Ecto neural progenitor cell (in vitro differentiated cells): ENCODE results near the gene SGCD.
"Not testable (repeated sequence)": the region's sequence is repeated elsewhere in the genome, so short reads cannot be mapped to it uniquely, and the experiment has no call there.

Experiments
- DNase-seq: peaks from one replicate; pipeline ENCODE4 v3.0.0-alpha.2; 2018; ENCODE audit warnings: low spot score

Gene SGCD

DNA sequence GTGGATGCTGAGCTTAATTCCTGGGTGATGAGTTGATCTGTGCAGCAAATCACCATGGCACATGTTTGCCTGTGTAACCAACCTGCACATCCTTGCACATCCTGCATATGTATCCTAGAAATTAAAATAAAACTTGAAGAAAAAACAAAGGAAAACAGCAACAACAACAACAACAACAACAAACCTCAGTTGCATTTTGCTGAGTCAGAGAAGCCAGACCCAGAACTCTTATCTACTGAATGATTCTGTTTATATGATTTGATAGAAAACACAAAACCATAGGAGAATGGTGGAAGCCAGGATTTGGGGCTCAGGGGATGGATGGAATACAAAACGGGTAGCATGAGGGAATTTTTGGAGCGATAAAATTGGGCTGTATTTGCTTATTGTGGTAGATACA lies 307.3 kb downstream of the SGCD start:
- no peak for DNase-seq

DNA sequence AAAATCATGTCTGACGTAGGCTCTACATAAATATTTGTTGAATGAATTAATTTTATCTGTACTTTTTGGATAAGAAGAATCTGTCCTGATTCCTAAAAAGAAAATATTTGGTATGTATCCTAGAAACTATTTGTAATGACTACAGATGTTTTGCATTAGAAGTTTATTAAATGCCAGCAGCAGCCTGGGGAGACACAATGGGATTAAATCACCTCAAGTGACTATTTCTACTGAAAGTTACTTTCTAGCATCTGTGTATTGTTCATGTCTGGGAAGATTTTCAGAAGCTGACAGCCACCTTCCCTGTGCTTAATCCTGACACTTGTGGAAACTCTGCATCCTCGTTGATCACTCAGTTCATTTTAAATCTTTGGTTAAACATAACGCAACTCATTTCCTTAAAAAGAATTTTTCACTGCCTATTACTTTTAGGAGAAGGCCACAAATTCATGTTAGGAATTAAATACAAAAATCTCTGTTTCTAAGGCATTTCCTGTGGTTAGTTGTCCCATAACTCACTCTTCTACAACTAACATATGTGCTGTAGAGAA lies 313.8 kb downstream of the SGCD start:
- DNase-seq = no peak

DNA sequence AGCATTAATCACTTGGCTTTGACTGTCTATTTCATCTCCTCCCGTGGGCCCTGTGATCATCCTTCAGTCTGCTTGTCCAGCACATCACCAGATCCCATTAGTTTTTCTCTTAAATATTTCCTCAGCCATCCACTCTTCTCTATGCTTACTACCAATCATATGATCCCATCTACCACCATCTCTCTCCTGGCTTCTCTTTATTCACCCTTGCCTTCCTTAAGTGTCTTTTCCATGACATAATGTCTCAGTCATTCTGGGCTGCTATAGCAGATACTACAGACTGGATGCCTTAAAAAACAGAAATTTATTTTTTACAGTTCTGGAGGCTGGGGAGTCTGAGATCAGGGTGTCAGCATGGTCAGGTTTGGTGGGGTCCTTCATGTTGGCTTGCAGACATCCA lies 314.7 kb downstream of the SGCD start:
- no peak for DNase-seq

DNA sequence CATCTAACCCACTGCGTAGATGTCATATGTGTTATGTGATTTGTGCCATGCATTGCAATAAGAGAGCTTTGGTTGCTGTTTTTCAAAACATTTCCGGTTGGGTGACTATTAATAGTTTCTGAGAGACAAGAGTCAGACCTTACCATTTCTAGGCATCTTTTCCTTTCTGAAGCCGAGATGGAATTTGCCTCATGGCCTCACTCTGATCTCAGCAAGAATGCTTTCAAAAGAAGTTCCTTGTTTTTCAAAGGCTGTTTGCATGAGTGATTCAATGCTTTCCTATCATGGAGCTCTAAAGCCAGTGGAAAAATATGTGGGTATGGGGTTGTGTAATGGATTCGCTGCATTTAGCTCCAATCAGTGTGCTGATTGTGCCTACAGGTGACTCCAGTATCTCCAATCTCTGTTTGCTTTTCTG lies 320.1 kb downstream of the SGCD start:
- no peak for DNase-seq

DNA sequence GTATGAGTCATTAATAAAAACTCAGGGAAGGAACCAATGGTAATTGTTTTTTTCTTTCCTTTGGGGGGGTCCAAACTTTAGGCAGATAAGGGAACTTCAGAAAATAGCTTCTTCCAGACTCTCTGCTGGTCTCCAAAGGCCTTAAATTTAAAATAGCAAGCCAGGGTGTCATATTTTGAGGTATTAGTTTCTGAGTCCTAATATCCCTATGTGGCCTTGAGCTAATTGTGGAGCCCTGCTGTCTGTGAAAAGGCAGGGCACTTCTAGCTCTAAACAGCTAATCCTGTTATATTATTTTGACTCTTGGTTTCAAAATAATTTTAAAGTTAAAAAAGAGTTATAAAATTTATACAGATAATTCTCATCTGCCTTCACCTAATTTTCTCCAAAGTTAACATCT lies 327.5 kb downstream of the SGCD start:
- DNase-seq = no peak

DNA sequence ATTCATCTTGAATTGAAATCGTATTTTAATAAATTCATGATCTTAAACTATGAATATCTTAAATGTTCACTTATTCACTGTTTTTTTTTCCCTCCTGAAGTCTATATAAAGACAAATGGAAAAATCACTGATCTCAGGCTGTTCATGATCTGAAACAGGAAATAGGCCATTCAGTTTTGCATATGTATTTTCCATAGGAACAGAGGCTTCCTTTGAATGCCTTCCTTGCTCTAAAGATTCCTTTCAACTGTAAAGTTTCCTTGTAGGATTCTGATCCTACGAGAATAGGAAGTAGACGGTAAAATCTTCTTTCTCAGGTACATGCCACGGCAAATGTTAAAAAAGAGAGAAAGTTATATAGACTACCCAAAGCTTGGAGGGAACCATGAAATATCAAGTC lies 328.8 kb downstream of the SGCD start:
- DNase-seq = no peak

DNA sequence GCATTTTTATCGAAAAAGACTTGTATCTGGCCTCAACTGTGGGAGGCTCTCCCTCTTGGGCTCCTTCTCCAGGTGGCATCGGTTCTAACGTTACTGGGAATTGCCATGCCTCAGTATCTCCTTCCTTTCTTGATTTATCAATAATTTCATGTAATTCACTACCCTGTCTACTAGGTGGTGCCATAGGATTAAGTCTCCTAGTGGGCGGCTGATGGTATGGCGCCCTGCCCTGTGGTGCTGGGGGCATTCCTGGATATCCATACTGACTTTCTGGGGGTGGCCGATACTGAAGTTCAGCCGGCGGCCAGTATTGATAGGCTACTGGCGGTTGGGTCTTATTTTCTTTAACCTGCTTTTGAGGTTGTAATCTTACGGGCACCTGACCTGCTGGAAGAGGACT lies 337.9 kb downstream of the SGCD start:
- not testable (repeated sequence) for DNase-seq

DNA sequence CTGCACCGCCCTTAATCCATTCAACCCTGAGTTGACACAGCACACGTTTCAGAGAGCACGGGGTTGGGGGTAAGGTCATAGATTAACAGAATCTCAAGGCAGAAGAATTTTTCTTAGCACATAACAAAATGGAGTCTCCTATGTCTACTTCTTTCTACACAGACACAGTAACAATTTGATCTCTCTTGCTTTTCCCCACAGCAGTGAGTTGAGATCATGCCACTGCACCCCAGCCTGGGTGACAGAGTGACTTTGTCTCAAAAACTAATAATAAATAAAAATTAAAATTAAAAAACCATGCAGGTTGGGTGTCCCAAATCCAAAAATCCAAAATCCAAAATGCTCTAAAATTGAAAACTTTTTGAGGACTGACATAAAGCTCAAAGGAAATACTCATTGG lies 339.7 kb downstream of the SGCD start:
- DNase-seq = not testable (repeated sequence)

DNA sequence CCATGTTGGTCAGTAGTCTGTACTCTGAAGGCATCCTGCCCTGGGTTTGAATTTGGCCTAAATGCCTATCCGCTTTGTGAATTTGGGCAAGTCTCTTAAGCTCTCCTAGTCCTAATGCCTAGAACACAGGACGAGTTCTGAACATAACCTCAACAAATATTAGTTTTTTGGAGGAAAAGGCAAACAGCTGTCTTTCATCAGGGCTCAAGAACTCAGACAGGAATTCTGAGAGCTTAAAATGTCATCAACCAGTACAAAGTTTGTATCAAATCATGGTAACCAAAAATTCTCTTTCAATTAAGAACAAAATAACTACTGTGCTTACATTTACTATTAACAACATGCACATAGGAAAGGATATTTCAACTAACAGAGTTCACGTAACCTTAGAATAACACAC lies 340.7 kb downstream of the SGCD start:
- DNase-seq = no peak

DNA sequence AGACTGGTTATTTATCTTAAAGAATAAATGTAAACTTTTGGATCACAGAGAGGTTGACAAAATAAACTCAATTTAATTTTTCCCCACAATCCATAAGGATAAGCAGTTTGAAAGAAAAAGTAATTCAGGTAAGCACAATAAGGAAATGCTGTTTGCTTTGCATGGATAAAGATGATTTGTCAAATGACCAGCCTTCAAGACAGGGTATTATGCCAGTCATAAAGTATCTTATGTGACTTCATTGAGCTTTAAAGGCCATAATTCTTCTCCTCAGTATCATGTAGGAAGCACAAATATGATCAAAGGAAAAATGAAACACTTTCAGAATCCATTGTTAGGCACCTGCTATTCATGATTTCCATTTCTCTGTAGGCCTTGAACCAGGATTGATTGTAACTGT lies 342.5 kb downstream of the SGCD start:
- DNase-seq = no peak

DNA sequence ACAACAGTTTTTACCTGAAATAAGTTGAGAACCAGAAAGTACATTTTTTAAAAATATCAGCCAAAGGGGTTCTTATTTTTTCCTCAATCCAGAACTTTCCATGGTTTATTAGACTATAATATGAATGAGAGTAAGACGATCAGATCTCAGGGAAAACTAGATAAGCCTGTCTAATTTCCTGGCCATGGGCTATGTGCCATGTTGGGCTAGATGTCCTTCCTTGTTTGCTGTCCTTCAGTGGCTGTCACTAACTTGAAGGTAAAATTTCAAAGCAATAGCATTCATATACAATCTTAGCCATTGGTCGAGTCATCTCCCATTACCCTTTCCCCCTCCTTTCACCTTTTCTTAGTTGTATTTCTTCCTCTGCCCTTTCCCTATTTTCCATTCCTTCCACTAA lies 343.7 kb downstream of the SGCD start:
- no peak for DNase-seq

DNA sequence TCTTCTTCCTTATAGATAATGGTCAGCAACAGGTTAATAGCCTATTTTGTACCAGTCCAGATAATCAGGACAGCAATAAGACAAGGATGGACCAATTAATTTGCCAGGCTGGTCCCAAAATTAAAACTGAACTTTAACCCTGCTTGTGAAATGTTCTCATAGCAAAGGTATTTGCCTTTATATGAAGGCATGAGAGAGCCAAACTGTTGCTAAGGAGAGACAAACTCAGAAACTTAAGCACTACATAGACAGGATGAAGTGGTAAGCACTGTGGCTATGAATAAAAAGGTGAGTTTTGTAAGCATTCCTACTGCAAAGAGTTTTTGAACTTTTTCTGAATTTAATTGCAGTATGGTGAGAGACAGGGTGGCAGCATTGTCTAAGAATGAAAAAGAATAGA lies 348.4 kb downstream of the SGCD start:
- DNase-seq = no peak

DNA sequence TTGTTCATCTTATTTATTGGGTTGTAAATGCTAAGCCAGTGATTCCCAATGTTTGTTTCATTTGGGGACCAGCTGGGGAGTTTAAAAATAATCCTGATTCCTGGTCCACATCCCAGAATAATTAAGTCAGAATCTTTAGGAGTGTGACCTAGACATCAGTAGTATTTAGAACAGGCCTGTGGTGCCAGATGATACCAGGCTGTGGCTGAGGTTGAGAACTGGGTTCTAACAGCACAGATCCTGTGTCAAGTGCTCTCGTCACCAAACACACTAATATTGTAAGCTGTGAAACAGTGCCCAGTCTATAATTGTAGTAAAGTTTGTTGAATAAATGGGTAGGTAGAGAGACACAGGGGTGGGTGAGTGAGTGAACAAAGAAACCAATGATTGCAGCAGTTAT lies 351.0 kb downstream of the SGCD start:
- DNase-seq = no peak

DNA sequence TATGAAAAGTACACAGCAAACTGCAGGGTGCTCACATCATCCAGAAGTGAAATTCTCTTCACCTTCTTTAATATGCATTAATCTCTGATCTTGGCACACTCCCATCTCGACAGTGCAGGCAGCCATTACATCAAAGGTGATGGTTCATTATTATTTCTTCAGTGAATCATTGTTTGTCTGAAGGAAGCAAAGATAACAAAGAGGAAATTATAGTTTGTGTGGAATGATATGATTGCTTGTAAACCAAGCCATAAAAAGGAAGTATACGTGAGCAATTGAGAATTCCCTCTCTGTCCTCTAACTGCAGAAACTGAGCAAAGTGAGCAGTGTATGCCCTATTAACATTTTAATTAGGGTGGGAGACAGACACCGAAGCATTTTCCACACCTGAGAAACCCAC lies 351.5 kb downstream of the SGCD start:
- DNase-seq = no peak

DNA sequence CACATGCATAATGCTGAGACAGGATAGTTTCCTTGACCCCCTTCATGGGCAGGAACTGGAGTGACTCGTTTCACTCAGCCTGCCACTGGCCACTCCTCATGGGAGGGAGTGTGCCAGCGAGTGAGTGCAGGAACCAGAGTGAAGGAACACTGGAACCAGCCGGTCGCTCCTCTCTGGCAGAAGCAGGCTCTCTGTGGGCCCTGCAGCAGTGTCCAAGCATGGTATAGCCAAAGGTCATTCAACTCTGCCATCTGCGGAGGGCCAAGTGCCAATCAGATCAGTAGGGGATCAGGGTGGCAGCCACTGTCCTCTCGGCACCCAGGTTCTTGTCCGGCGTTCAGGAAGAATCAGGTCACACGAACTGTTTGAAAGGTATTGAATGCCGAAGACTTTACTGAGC lies 353.9 kb downstream of the SGCD start:
- DNase-seq = no peak

DNA sequence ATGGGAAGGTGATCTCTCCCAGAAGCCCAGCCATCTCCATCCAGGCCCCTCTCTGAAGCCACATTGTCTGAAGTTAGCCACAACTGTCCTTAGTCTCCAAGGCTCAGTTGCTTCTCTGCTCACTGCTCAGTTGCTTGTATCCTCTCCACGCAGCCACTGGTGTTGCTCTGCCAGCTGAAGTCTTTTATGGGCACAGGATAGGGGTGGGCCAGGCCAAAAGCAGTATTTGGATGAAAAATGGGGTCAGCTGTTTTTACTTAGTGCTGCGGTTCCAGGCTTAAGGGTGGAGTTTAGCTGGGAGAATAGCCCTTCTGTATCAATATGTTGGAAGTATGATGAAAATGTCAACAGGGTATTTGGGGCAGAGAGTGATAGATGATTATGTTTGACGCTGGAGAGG lies 354.3 kb downstream of the SGCD start:
- no peak for DNase-seq

DNA sequence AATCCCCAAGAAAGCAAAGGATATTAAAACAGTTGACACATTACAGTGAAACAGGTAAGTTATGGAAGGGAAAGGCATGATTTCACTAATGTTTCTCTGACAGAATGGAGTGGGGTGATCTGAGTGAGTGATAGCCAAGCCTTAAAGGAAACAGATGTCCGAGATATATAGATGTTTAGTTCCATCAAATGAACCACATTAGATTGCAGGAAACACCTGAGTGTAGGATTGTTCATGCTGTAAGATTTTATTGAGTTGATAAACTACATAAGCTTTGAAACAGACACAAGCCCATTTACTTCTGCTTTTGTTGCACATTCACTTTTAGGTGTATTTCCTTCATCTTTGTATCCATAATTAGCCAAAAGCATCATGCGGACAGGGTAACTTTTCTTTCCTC lies 356.0 kb downstream of the SGCD start:
- no peak for DNase-seq

DNA sequence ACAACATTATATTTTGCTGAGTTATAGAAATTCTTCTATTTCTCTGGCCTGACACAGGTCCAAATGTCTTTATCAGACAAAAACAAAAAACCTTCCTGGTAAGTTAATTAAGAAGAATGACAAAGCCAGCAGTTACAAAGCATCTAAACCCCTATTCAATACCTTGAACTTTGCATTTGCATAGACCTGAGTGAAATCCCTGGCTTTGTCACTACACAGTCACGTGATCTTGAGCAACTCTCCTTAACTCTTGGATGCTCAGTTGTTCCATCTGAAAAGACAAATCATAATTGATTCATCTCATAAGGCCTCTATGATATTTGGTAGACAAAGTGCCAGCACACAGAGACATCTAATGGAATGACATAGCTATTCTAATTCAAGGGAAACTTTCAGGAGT lies 356.5 kb downstream of the SGCD start:
- no peak for DNase-seq

DNA sequence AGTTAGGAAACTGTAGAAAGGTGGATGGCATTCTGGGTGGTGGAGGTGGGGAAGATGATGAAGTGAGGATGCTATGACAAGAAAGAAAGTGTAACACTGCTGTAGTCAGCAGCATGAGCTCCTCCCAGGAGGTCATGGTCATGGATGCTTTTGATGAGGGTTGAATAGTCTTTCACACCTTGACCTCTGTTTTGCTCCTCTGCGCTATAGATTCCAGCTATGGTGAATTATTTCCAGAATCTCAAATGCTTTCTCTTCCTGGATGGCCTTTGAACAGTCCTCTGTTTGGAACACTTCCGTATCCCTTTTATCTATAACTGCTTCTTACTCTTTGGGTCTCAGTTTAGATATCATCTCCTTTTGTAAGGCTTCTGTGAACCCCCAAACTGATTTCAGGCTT lies 357.3 kb downstream of the SGCD start:
- DNase-seq = no peak

DNA sequence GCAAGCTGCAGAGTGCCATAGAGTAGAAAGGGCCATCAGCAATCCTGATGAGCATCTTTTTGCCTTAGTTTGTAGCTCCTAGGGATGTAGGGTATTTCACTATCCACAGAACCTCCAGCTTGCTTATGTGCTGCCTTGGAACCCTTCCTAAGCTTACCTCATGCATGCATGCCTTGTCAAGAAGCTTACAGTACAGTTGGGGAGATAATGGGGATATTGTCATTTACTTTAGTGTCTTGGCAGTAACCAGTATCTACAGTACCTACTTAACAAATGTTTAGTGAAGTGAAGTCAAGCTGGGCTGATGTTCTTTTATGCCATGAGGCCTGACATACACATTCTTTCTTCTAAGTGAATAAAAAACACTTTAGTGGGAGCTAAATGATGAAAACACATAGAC lies 358.5 kb downstream of the SGCD start:
- no peak for DNase-seq

DNA sequence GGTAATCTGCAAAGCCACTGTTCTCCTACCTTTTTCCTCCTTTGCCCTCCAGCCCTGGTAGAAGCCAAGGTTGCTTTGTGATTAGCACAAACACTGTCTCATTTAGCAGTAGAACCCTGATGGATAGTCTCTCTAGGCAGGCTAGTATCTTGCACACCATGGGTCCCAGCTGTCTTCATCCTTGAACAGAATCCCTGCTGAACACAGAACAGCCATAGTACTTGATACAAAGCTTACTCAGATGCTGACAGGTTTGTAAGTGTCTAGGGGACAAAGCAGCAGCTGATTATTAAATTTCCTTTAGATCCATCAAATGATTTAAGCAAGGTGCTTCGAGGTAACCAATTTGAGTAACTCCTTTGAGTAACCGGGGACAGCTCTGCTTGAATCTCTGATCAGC lies 359.4 kb downstream of the SGCD start:
- no peak for DNase-seq

DNA sequence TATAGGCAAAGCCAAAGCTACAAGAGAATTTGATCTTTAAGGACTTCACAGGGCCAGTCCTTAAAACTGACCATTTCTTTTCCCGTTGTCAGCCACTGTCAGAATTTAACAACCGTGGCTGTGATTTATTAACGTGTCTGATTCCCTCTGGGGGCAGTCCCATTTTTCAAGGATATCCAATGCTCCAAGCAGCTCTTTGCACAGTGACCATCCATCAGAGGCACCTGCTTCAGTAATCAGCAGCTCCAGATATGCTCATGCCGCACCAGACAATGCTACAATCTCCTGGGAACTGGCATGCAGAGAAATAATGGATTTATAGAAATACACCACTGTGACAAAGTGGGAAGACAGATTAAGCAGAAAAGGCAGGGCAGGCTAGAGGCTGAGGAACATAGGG lies 359.8 kb downstream of the SGCD start:
- no peak for DNase-seq

DNA sequence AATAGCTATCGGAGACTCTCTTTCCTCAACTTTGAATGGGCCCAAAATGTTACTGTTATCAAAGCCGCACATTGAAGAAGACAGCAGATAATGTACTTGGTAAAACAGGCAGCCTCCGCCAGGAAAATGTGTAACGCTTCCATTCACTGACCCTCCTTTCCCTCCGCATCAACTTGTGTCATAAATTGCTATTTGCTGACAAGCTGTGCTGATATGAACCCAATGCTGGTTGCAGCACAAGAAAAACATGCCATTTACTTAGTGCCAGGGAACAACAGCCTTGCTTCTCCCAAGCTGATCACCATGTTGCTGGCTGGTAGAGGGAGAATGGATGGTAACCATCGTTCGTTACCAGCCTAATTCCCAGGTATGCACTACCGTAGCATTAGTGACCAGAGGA lies 360.6 kb downstream of the SGCD start:
- no peak for DNase-seq

DNA sequence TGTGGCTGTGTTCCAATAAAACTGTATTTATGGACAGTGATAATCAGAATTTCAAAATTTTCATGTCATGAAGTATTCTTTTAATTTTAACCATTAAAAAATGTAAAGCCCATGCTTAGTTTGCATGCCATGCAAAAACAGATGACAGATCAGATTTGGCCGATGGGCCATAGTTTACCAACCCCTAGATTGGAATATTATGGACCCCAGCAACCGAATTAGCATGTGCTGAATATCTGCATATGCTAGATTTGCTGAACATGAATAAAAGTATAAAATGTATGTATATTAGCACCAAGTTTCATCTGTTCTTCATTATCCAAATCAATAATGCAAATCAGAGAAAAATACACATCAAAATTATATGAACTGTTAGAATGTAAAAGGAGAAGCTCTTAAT lies 364.6 kb downstream of the SGCD start:
- DNase-seq = no peak

DNA sequence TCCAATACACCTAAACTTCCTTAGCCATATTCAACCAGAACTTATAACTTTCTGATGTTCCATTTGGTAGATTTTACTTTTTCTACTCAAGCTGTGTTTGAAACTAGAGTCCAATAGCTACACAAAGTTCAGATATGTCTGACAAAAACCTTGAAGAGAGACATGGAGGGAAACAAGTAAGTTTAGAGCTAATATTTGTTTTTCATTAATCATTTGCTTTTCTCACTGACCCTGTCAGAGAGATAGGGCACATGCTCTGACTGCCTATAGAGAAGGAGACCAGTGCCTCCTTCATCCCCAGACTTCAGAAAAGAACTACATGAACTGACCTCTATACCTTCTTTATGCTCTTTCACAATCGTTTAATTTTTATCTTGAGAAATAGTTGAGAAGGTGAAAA lies 366.1 kb downstream of the SGCD start:
- no peak for DNase-seq
